H1 (cell line): ENCODE measurements around the gene ZNF695. TPM values are rescaled to one million over a fixed set of nuclear protein-coding genes. Genes with fewer than 3 reads are reported as not detected.

ENCODE experiments used
- CTCF ChIA-PET: fragments of 300-600 bp; sonication (Branson Sonifier 250); formaldehyde crosslinking; loops from one replicate; lab custom pipeline; 2021; ENCODE audit not compliant: partially characterized antibody; lab: Charles Lee
- POLR2A ChIA-PET: fragments of 300-600 bp; sonication (Branson Sonifier 250); formaldehyde crosslinking; loops from one replicate; lab custom pipeline; 2021; ENCODE audit warnings: inconsistent platforms; ENCODE audit not compliant: partially characterized antibody; lab: Charles Lee
- DNase-seq, 2 experiments: peaks; one replicate each; pipeline versions ENCODE4 v3.0.0 to v3.0.0-alpha.2; 2010 to 2022; ENCODE audit warnings: low spot score in 2 of 2, low read depth in 1 of 2, mixed read lengths in 1 of 2
- FAIRE-seq: peaks from 2 replicates; lab custom pipeline; 2011; peaks lifted over from hg19 to GRCh38; lab: Jason Lieb, UNC
- H2AFZ ChIP-seq: 2 replicates; pipeline ENCODE4 v1.8.1; 2012; ENCODE audit warnings: low read length, inconsistent platforms
- H2AK5ac ChIP-seq: 2 replicates; pipeline ENCODE4 v1.6.1; 2013; ENCODE audit warnings: low read depth, low read length
- H2BK120ac ChIP-seq: replicated peaks from 2 replicates; pipeline ENCODE3; 2013; ENCODE audit warnings: low read depth, low read length, inconsistent platforms
- H2BK12ac ChIP-seq: 2 replicates; pipeline ENCODE4 v1.6.1; 2013; ENCODE audit warnings: low read depth, low read length
- H2BK15ac ChIP-seq: 2 replicates; pipeline ENCODE4 v1.6.1; 2013; ENCODE audit warnings: low read length
- H2BK20ac ChIP-seq: 2 replicates; pipeline ENCODE4 v1.6.1; 2013; ENCODE audit warnings: low read length
- H2BK5ac ChIP-seq: 2 replicates; pipeline ENCODE4 v1.6.1; 2013; ENCODE audit warnings: low read depth, low read length
- H3K14ac ChIP-seq: 2 replicates; pipeline ENCODE4 v1.6.1; 2013; ENCODE audit warnings: inconsistent platforms; ENCODE audit not compliant: insufficient read length
- H3K18ac ChIP-seq: 2 replicates; pipeline ENCODE4 v1.6.1; 2013; ENCODE audit warnings: low read length; ENCODE audit errors: extremely low read depth
- H3K23ac ChIP-seq: 2 replicates; pipeline ENCODE4 v1.6.1; 2013; ENCODE audit warnings: inconsistent platforms; ENCODE audit not compliant: insufficient read length
- H3K23me2 ChIP-seq: 2 replicates; pipeline ENCODE4 v1.6.1; 2013; ENCODE audit warnings: low read depth, low read length
- H3K27ac ChIP-seq: 2 replicates; pipeline ENCODE4 v1.6.1; 2011; ENCODE audit warnings: low read depth, low read length, inconsistent platforms
- H3K27me3 ChIP-seq, 4 experiments: replicated peaks in 1 of 4; 1 replicate in 1 of 4; 2 replicates in 3 of 4; pipeline versions ENCODE4 v1.6.1 to v1.8.1; 2011 to 2013; ENCODE audit warnings: low read length in 3 of 4, mild to moderate bottlenecking in 3 of 4, inconsistent platforms in 2 of 4, mixed read lengths in 2 of 4, moderate library complexity in 1 of 4; ENCODE audit not compliant: control insufficient read depth in 3 of 4, insufficient read depth in 3 of 4; ENCODE audit errors: extremely low read depth in 1 of 4
- H3K36me3 ChIP-seq, 4 experiments: 2 replicates each; pipeline versions ENCODE4 v1.6.1 to v1.8.1; 2011 to 2013; ENCODE audit warnings: mild to moderate bottlenecking in 4 of 4, low read length in 3 of 4, moderate library complexity in 2 of 4, control low read depth in 1 of 4, inconsistent platforms in 1 of 4; ENCODE audit not compliant: insufficient read depth in 4 of 4, control insufficient read depth in 2 of 4
- H3K4ac ChIP-seq: replicated peaks from 2 replicates; pipeline ENCODE3; 2013; ENCODE audit warnings: low read length, low read depth, mixed read lengths, inconsistent platforms; ENCODE audit not compliant: insufficient read length
- H3K4me1 ChIP-seq, 4 experiments: replicated peaks in 1 of 4; 1 replicate in 1 of 4; 2 replicates in 3 of 4; pipeline versions ENCODE4 v1.6.1 to v1.8.1; 2011 to 2013; ENCODE audit warnings: low read length in 3 of 4, inconsistent platforms in 2 of 4, mixed read lengths in 1 of 4; ENCODE audit not compliant: insufficient read depth in 4 of 4, control insufficient read depth in 3 of 4
- H3K4me2 ChIP-seq, 2 experiments: 2 replicates each; pipeline versions ENCODE4 v1.6.1 to v1.8.1; 2011 to 2013; ENCODE audit warnings: low read depth in 2 of 2, low read length in 2 of 2, control low read depth in 1 of 2, inconsistent platforms in 1 of 2, mild to moderate bottlenecking in 1 of 2; ENCODE audit not compliant: insufficient read depth in 1 of 2
- H3K4me3 ChIP-seq, 4 experiments: fragments of 200-600, 300-600 bp in 1 of 4; sonication (generic), shearing (Covaris generic), sonication (Bioruptor Twin) in 1 of 4; 2 replicates each; pipeline versions ENCODE4 v1.5.1 to v1.8.1; 2011 to 2016; ENCODE audit warnings: low read length in 4 of 4, low read depth in 3 of 4, control low read depth in 2 of 4, inconsistent platforms in 2 of 4, mild to moderate bottlenecking in 2 of 4, mixed read lengths in 1 of 4, moderate library complexity in 1 of 4; ENCODE audit not compliant: insufficient read depth in 2 of 4; ENCODE audit errors: extremely low read depth in 1 of 4
- H3K56ac ChIP-seq: replicated peaks from 2 replicates; pipeline ENCODE3; 2013; ENCODE audit warnings: low read depth, mild to moderate bottlenecking, mixed read lengths, low read length, inconsistent platforms; ENCODE audit not compliant: insufficient read length
- H3K79me1 ChIP-seq: 2 replicates; pipeline ENCODE4 v1.6.1; 2013; ENCODE audit warnings: low read depth, low read length, control low read depth
- H3K79me2 ChIP-seq, 2 experiments: 2 replicates each; pipeline versions ENCODE4 v1.6.1 to v1.8.1; 2012 to 2013; ENCODE audit warnings: low read length in 2 of 2, mild to moderate bottlenecking in 2 of 2, inconsistent platforms in 1 of 2; ENCODE audit not compliant: insufficient read depth in 2 of 2, control insufficient read depth in 1 of 2
- H3K9ac ChIP-seq, 4 experiments: replicated peaks in 1 of 4; 1 replicate in 1 of 4; 2 replicates in 3 of 4; pipeline versions ENCODE4 v1.6.1 to v1.8.1; 2011 to 2013; ENCODE audit warnings: low read depth in 3 of 4, low read length in 3 of 4, control low read depth in 2 of 4, mild to moderate bottlenecking in 2 of 4, moderate library complexity in 2 of 4, inconsistent platforms in 1 of 4; ENCODE audit errors: extremely low read depth in 1 of 4
- H3K9me3 ChIP-seq, 2 experiments: 2 replicates each; pipeline versions ENCODE4 v1.6.1 to v1.8.1; 2012 to 2013; ENCODE audit warnings: mild to moderate bottlenecking in 2 of 2, moderate library complexity in 2 of 2, control low read depth in 1 of 2, inconsistent platforms in 1 of 2, low read depth in 1 of 2, low read length in 1 of 2, mixed read lengths in 1 of 2; ENCODE audit not compliant: insufficient read depth in 2 of 2
- H4K20me1 ChIP-seq, 2 experiments: replicated peaks in 1 of 2; 2 replicates each; pipeline versions ENCODE3 to v1.8.1; 2011 to 2013; ENCODE audit warnings: inconsistent platforms in 2 of 2, low read length in 2 of 2, mild to moderate bottlenecking in 1 of 2; ENCODE audit not compliant: insufficient read depth in 2 of 2, control insufficient read depth in 1 of 2
- H4K5ac ChIP-seq: 2 replicates; pipeline ENCODE4 v1.6.1; 2013; ENCODE audit warnings: low read length, low read depth, mixed read lengths, inconsistent platforms; ENCODE audit not compliant: insufficient read length
- H4K8ac ChIP-seq: 2 replicates; pipeline ENCODE4 v1.8.0; 2013; ENCODE audit warnings: mild to moderate bottlenecking, moderate library complexity, low read length, inconsistent platforms; ENCODE audit not compliant: insufficient read depth; ENCODE audit errors: extremely low read depth
- H4K91ac ChIP-seq: replicated peaks from 2 replicates; pipeline ENCODE3; 2013; ENCODE audit warnings: low read length, mixed read lengths, inconsistent platforms; ENCODE audit not compliant: insufficient read length
- ASH2L ChIP-seq: fragments of 200-600, 300-600 bp; sonication (generic); IDR thresholded peaks from one replicate; pipeline ENCODE4 v1.7.1; 2017; ENCODE audit warnings: low read length
- CBX5 ChIP-seq: fragments of 300-800, 300-1000 bp; sonication (generic); IDR thresholded peaks from 2 replicates; pipeline ENCODE4 v1.7.1; 2016; ENCODE audit warnings: antibody characterized with exemption, low read length, low read depth
- CBX8 ChIP-seq: fragments of 300-800, 300-1000 bp; sonication (generic); IDR thresholded peaks from 2 replicates; pipeline ENCODE4 v1.7.1; 2016; ENCODE audit warnings: low read depth, low read length, borderline replicate concordance
- CEBPB ChIP-seq: IDR thresholded peaks from 2 replicates; pipeline ENCODE4 v1.6.1; 2012; ENCODE audit warnings: low read depth, low read length
- NRF1 ChIP-seq: IDR thresholded peaks from 2 replicates; pipeline ENCODE4 v1.6.1; 2011; ENCODE audit warnings: mild to moderate bottlenecking, low read depth, low read length, improper control_type of control experiment
- POU5F1 ChIP-seq: IDR thresholded peaks from 2 replicates; pipeline ENCODE4 v1.6.1; 2011; ENCODE audit warnings: low read depth, mild to moderate bottlenecking, low read length, moderate library complexity
- RFX5 ChIP-seq: IDR thresholded peaks from 2 replicates; pipeline ENCODE4 v1.6.1; 2011; ENCODE audit warnings: low read depth, low read length, improper control_type of control experiment, borderline replicate concordance
- SIN3A ChIP-seq, 2 experiments: IDR thresholded peaks in 1 of 2; conservative IDR thresholded peaks in 1 of 2; 2 replicates each; pipeline ENCODE4 v1.6.1; 2011 to 2012; ENCODE audit warnings: low read length in 2 of 2, improper control_type of control experiment in 1 of 2, low read depth in 1 of 2, mild to moderate bottlenecking in 1 of 2
- SIRT6 ChIP-seq: IDR thresholded peaks from one replicate; pipeline ENCODE4 v1.7.1; 2012; ENCODE audit warnings: low read length, inconsistent platforms
- SIX5 ChIP-seq: IDR thresholded peaks from 2 replicates; pipeline ENCODE4 v1.6.1; 2011; ENCODE audit warnings: mild to moderate bottlenecking, low read depth, low read length
- TAF1 ChIP-seq: IDR thresholded peaks from 2 replicates; pipeline ENCODE4 v1.6.1; 2011; ENCODE audit warnings: mild to moderate bottlenecking, low read depth, low read length
- YY1 ChIP-seq: IDR thresholded peaks from 2 replicates; pipeline ENCODE4 v1.6.1; 2011; ENCODE audit warnings: low read depth, mild to moderate bottlenecking, low read length
- ZNF274 ChIP-seq: IDR thresholded peaks from 2 replicates; pipeline ENCODE4 v1.7.0; 2012; ENCODE audit warnings: low read length, borderline replicate concordance; ENCODE audit errors: extremely low read depth
- WGBS, 2 experiments: shearing (Covaris generic) in 1 of 2; methylation state at CpG; one replicate each; pipeline versions ENCODE4 v1.1.6 to v1.1.7; 2013 to 2015; ENCODE audit warnings: low lambda C conversion rate in 2 of 2, mixed read lengths in 2 of 2, inconsistent platforms in 1 of 2, low coverage in 1 of 2, missing lambda C conversion rate in 1 of 2; ENCODE audit not compliant: insufficient replicate concordance in 2 of 2, insufficient coverage in 1 of 2, insufficient read length in 1 of 2; ENCODE audit errors: extremely low coverage in 1 of 2, missing lambda C conversion rate in 1 of 2; 5-methylcytosine and 5-hydroxymethylcytosine counted together
- polyA plus RNA-seq, 7 experiments: library from polyadenylated mRNA; depleted of rRNA in 3 of 7; stranded (reverse) in 5 of 7; unstranded in 2 of 7; fragments of >200 nt in 5 of 7; fragments of 200-250 nt in 2 of 7; gene quantifications; 1 replicate in 5 of 7; 2 replicates in 1 of 7; 4 replicates in 1 of 7; pipeline versions ENCODE4 v1.2.1 to v1.2.3, GENCODE V29; 2011 to 2013; ENCODE audit warnings: missing spikeins in 2 of 7, mixed read lengths in 2 of 7
- total RNA-seq: library from RNA; stranded (reverse); fragmentation: NEBNext Ultra II Directional; extraction: Animal tissue kit (Norgen Biotek cat#: 25700); gene quantifications from 2 replicates; pipeline ENCODE4 v1.2.1, GENCODE V29; 2021
- TF ChIP-seq, protein P1 (sequence below): IDR thresholded peaks from 2 replicates; pipeline ENCODE4 v1.6.1; 2012; ENCODE audit warnings: inconsistent platforms

ZNF695 gene
- total and polyA plus RNA-seq, 2 of the 8 experiments (the other 6 are each of a cell fraction or from before 2014, with no cell fraction given), result 9.2 to 27.0 TPM

DNA sequence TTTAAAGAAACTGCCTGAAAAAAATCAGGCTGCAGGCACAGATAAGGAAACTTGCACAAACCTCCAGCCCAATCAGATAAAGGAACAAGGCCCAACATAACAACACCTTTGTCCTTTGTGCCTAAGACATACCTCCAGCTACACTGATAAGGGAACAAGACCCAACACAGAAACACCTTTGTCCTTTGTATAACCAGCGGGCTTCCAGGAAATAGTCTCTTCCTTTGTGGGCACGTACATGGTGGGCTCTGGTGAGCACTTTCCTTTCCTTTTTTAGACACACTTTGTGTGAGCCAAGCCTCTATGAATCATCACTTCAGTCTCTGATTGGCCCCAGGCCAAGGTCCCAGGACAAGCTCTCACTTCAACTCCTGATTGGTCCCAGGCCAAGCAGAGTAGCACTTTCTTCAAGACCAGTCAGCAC is 47.1 kb upstream of the ZNF695 start:
- Histone ChIP-seq H3K27me3 (no peaks in the 10 kb centered on the region), H3K4ac (no peak overlapping the region), H3K79me1 (peaks cover 11% of the 10 kb centered on the region), H2AK5ac (no peak overlapping the region), H2BK20ac (no peak overlapping the region), H3K27ac (no peak overlapping the region), H3K4me3 (no peak overlapping the region), H2AFZ (no peak overlapping the region), H2BK5ac (no peak overlapping the region), H3K4me1 (no peaks in the 10 kb centered on the region), H3K79me2 (peaks cover 13 to 73% of the 10 kb centered on the region in 2 experiments), H3K4me2 (no peak overlapping the region), H3K23ac (no peak overlapping the region), H3K9me3 (peaks cover 32 to 44% of the 10 kb centered on the region in 2 experiments), H2BK15ac (no peak overlapping the region), H3K23me2 (no peaks in the 10 kb centered on the region), H2BK120ac (no peak overlapping the region), H3K14ac (no peak overlapping the region), H4K8ac (no peak overlapping the region), H2BK12ac (no peak overlapping the region), H3K9ac (no peak overlapping the region), H4K5ac (no peak overlapping the region), H4K20me1 (peaks cover 0 to 4% of the 10 kb centered on the region in 2 experiments), H3K56ac (no peak overlapping the region), H3K18ac (no peak overlapping the region), H4K91ac (no peak overlapping the region), H3K36me3 (peaks cover 0 to 17% (median 3%) of the 10 kb centered on the region in 4 experiments; a peak in 2 of 8 replicates)
- FAIRE-seq (no peak), DNase-seq (no peak)
- CTCF ChIA-PET, result no interaction called here
- 80% methylated on average over 2 of the region's 2 CpGs; no CpG with 5 or more reads in 1 of the 2 experiments for WGBS, 2 experiments
- POLR2A ChIA-PET, result no interaction called here
- no peak for TF ChIP-seq SIX5
- TF ChIP-seq NRF1, result no peak
- TF ChIP-seq CBX8, result no peak
- no peak for TF ChIP-seq POU5F1
- TF ChIP-seq RFX5, result no peak
- no peak for TF ChIP-seq SIN3A (conservative IDR thresholded peaks at IDR 0.05 in 1 of 2, IDR thresholded peaks at IDR 0.05 in 1 of 2; ENCODE audit: low read depth in 1 of 2, low read length in 2 of 2)
- TF ChIP-seq YY1, result no peak
- no peak for TF ChIP-seq ZNF274
- TF ChIP-seq ASH2L, result no peak
- TF ChIP-seq CBX5, result no peak
- no peak for TF ChIP-seq TAF1
- TF ChIP-seq SIRT6, result no peak
- TF ChIP-seq CEBPB, result no peak
- TF ChIP-seq, protein P1, sequence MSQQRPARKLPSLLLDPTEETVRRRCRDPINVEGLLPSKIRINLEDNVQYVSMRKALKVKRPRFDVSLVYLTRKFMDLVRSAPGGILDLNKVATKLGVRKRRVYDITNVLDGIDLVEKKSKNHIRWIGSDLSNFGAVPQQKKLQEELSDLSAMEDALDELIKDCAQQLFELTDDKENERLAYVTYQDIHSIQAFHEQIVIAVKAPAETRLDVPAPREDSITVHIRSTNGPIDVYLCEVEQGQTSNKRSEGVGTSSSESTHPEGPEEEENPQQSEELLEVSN, result no peak
